Measurements from ENCODE around the gene ATXN1. TPM values are rescaled to one million over a fixed set of nuclear protein-coding genes. Genes with fewer than 3 reads are reported as not detected.

ATXN1 gene
- total and polyA plus RNA-seq, 2 of the 13 experiments (the other 11 are each of a cell fraction or from before 2014, with no cell fraction given): 20.7 to 39.5 TPM

DNA sequence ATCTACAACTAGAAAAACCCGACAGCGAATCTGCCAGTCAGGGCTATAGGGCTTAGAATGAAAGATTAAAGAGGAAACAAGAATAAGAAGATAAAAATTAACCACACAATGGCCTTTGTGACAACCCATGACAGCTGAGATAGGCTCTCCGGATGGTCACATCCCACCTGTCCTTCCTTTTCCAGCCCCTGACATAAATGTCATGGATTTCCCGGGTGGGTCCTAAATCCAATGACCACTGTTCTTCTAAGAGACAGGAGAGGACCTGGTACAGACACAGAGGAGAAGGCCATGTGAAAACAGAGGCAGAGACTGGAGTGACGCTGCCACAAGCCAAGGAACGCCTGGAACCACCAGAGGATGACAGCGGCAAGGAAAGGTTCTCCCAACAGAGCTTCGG lies 41.8 kb downstream of the ATXN1 start:
- ChIA-PET POLR2A (interaction anchor here (0.5 to 1.1 kb wide), 2 partner anchors 10 to 431 kb away, joined by 3 read pairs; no protein-coding TSS in a partner anchor), CTCF (ENCODE audit: low intra/inter-chr PET ratio, low total read pairs) (no interaction called here)
- in situ Hi-C loops (cut with HindIII; ENCODE audit: extremely low pct_ligation_motif_present, low pct_unique_long_range_greater_than_20kb): no loop called here
- no peak overlapping the region for H3K4me2 ChIP-seq (ENCODE audit: low read depth, low read length)
- H3K79me2 ChIP-seq (ENCODE audit: insufficient read depth, low read length): peaks cover 75% of the 10 kb centered on the region
- H3K4me3 ChIP-seq (replicated peaks in 1 of 3; ENCODE audit: insufficient read depth in 1 of 3, low read depth in 2 of 3, low read length in 3 of 3): no peak overlapping the region
- ATAC-seq: no peak
- FAIRE-seq: no peak
- H3K27me3 ChIP-seq (ENCODE audit: control insufficient read depth in 1 of 2, insufficient read depth in 2 of 2, low read length in 2 of 2): no peaks in the 10 kb centered on the region
- H3K9ac ChIP-seq (ENCODE audit: insufficient read depth, low read depth, low read length): no peak overlapping the region
- no peak for TF ChIP-seq ZBTB21 (CRISPR knock-in tag; IDR thresholded peaks at IDR 0.05)
- TF ChIP-seq BORCS8-MEF2B (CRISPR knock-in tag; IDR thresholded peaks at IDR 0.05): no peak
- TF ChIP-seq ZNF615 (CRISPR knock-in tag; IDR thresholded peaks at IDR 0.05; ENCODE audit: borderline replicate concordance): no peak
- TF ChIP-seq NFRKB (IDR thresholded peaks at IDR 0.05): no peak
- TF ChIP-seq, protein P1, sequence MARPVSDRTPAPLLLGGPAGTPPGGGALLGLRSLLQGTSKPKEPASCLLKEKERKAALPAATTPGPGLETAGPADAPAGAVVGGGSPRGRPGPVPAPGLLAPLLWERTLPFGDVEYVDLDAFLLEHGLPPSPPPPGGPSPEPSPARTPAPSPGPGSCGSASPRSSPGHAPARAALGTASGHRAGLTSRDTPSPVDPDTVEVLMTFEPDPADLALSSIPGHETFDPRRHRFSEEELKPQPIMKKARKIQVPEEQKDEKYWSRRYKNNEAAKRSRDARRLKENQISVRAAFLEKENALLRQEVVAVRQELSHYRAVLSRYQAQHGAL (CRISPR knock-in tag; IDR thresholded peaks at IDR 0.05; ENCODE audit: not compliant biosample characterization): no peak
- TF ChIP-seq, protein P2, sequence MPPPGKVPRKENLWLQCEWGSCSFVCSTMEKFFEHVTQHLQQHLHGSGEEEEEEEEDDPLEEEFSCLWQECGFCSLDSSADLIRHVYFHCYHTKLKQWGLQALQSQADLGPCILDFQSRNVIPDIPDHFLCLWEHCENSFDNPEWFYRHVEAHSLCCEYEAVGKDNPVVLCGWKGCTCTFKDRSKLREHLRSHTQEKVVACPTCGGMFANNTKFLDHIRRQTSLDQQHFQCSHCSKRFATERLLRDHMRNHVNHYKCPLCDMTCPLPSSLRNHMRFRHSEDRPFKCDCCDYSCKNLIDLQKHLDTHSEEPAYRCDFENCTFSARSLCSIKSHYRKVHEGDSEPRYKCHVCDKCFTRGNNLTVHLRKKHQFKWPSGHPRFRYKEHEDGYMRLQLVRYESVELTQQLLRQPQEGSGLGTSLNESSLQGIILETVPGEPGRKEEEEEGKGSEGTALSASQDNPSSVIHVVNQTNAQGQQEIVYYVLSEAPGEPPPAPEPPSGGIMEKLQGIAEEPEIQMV (CRISPR knock-in tag; IDR thresholded peaks at IDR 0.05; ENCODE audit: low read depth): no peak
- no peak for TF ChIP-seq NFATC3 (CRISPR knock-in tag; IDR thresholded peaks at IDR 0.05)
- no peak for TF ChIP-seq PITX1 (CRISPR knock-in tag; IDR thresholded peaks at IDR 0.05)
- TF ChIP-seq TP53 (CRISPR knock-in tag; conservative IDR thresholded peaks at IDR 0.05): no peak
- TF ChIP-seq, protein P3, sequence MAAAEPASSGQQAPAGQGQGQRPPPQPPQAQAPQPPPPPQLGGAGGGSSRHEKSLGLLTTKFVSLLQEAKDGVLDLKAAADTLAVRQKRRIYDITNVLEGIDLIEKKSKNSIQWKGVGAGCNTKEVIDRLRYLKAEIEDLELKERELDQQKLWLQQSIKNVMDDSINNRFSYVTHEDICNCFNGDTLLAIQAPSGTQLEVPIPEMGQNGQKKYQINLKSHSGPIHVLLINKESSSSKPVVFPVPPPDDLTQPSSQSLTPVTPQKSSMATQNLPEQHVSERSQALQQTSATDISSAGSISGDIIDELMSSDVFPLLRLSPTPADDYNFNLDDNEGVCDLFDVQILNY (CRISPR knock-in tag; conservative IDR thresholded peaks at IDR 0.05): no peak
- no peak for TF ChIP-seq ZNF605 (CRISPR knock-in tag; IDR thresholded peaks at IDR 0.05)
- no peak for TF ChIP-seq GTF2F1 (IDR thresholded peaks at IDR 0.05; ENCODE audit: low read length)
- TF ChIP-seq, protein P4, sequence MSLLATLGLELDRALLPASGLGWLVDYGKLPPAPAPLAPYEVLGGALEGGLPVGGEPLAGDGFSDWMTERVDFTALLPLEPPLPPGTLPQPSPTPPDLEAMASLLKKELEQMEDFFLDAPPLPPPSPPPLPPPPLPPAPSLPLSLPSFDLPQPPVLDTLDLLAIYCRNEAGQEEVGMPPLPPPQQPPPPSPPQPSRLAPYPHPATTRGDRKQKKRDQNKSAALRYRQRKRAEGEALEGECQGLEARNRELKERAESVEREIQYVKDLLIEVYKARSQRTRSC (CRISPR knock-in tag; IDR thresholded peaks at IDR 0.05; ENCODE audit: low read depth): no peak
- TF ChIP-seq PCBP1 (IDR thresholded peaks at IDR 0.05; ENCODE audit: borderline replicate concordance, low read depth, low read length): no peak
- TF ChIP-seq SYNCRIP (IDR thresholded peaks at IDR 0.05; ENCODE audit: insufficient read depth, low read depth, low read length): no peak
- peaks cover 0 to 2% of the 10 kb centered on the region in 2 experiments; a peak in 1 of 5 replicates for H3K36me3 ChIP-seq (replicated peaks in 1 of 2; ENCODE audit: control insufficient read depth in 1 of 2, insufficient read depth in 2 of 2, low read length in 2 of 2)
- 87% methylated on average over 8 of the region's 8 CpGs for WGBS (ENCODE audit: low lambda C conversion rate)
- peaks cover 79% of the 10 kb centered on the region for H3K4me1 ChIP-seq (ENCODE audit: insufficient read depth, low read length)
- no TSS peak for BruUV-seq (replicated peaks)
- H3K27ac ChIP-seq (ENCODE audit: extremely low read length, insufficient read depth, low read length): no peak overlapping the region
- H2AFZ ChIP-seq (ENCODE audit: low read length): no peak overlapping the region
- no peak for DNase-seq (ENCODE audit: low spot score)
- no peaks in the 10 kb centered on the region for H3K9me3 ChIP-seq (ENCODE audit: low read length)
- H4K20me1 ChIP-seq (ENCODE audit: insufficient read depth, low read length): peaks cover 6% of the 10 kb centered on the region; the same call in 1 of the 2 replicates
- intact Hi-C loops (cut with micrococcal nuclease; ENCODE audit: unreplicated experiment): no loop called here
